ENCODE results near the gene NDUFAF2.

NDUFAF2 gene

DNA sequence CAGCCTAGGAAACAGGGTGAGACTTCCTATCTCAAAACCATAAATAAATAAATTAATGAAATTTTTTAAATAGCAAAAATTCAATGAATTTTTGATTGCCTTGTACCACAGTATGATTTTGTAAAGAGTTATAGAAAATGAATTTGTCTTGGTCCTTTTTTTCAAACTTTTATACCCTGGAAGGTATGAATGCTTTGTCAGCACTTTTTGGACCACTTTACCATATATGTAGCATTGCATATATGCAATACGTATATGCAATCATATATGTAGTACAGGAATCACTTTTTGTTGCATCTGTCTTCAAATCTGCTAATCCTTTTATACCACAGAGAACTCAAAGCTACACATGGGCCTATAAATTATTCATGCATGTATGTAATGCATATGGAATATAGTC, 226.5 kb downstream of the NDUFAF2 start:
- no peaks in the 10 kb centered on the region for H3F3A ChIP-seq (ENCODE audit: insufficient read depth)
- no peak for TF ChIP-seq EZH2phosphoT487 (conservative IDR thresholded peaks at IDR 0.05; ENCODE audit: low read length)
- TF ChIP-seq, protein P1, sequence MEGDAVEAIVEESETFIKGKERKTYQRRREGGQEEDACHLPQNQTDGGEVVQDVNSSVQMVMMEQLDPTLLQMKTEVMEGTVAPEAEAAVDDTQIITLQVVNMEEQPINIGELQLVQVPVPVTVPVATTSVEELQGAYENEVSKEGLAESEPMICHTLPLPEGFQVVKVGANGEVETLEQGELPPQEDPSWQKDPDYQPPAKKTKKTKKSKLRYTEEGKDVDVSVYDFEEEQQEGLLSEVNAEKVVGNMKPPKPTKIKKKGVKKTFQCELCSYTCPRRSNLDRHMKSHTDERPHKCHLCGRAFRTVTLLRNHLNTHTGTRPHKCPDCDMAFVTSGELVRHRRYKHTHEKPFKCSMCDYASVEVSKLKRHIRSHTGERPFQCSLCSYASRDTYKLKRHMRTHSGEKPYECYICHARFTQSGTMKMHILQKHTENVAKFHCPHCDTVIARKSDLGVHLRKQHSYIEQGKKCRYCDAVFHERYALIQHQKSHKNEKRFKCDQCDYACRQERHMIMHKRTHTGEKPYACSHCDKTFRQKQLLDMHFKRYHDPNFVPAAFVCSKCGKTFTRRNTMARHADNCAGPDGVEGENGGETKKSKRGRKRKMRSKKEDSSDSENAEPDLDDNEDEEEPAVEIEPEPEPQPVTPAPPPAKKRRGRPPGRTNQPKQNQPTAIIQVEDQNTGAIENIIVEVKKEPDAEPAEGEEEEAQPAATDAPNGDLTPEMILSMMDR (IDR thresholded peaks at IDR 0.05; ENCODE audit: insufficient read depth, low read length, poor library complexity, severe bottlenecking) = no peak
- no peaks in the 10 kb centered on the region for H3K36me3 ChIP-seq (ENCODE audit: low read length)
- H3K9me2 ChIP-seq (replicated peaks; ENCODE audit: insufficient read depth, low read length) = no peaks in the 10 kb centered on the region
- no peak overlapping the region for H2AFZ ChIP-seq (ENCODE audit: low read depth, low read length, severe bottlenecking)
- no peaks in the 10 kb centered on the region for H3K9me3 ChIP-seq (ENCODE audit: insufficient read depth, low read length)
- no peaks in the 10 kb centered on the region for H3K79me2 ChIP-seq (ENCODE audit: insufficient read depth, low read length)
- no peak overlapping the region for H3K4me2 ChIP-seq (ENCODE audit: low read depth, low read length, poor library complexity, severe bottlenecking)
- no peak overlapping the region for H3K4me3 ChIP-seq (ENCODE audit: insufficient read depth, low read length, poor library complexity, severe bottlenecking)
- H3K9ac ChIP-seq (ENCODE audit: low read length) = no peak overlapping the region
- H3K27ac ChIP-seq (ENCODE audit: low read depth, low read length) = no peak overlapping the region
- H3K27me3 ChIP-seq (ENCODE audit: low read length) = no peaks in the 10 kb centered on the region
- no peaks in the 10 kb centered on the region for H4K20me1 ChIP-seq (ENCODE audit: low read depth, low read length)

DNA sequence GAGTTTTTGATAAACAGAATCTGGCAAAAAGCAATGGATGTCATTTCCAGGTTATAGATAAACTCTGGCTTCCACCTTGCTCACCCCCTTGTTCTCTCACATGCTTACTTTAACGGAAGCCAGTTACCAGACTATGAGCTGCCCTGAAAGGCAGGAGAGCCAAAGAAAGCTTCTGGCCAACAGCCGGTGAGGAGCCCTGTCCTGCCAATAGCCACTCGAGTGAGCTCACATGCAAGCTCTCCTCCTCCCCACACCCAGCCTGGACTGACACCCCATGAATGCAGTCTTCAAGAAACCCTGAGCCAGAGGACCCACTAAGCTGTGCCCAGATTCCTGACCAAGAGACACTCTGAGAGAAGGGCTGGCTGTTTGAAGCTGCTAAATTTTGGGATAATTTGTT, 231.6 kb downstream of the NDUFAF2 start:
- TF ChIP-seq, protein P1 (IDR thresholded peaks at IDR 0.05; ENCODE audit: insufficient read depth, low read length, poor library complexity, severe bottlenecking) = no peak
- no peak for TF ChIP-seq EZH2phosphoT487 (conservative IDR thresholded peaks at IDR 0.05; ENCODE audit: low read length)
- Histone ChIP-seq H3K27me3 (ENCODE audit: low read length) (no peaks in the 10 kb centered on the region), H4K20me1 (ENCODE audit: low read depth, low read length) (no peaks in the 10 kb centered on the region), H3K4me3 (ENCODE audit: insufficient read depth, low read length, poor library complexity, severe bottlenecking) (no peak overlapping the region), H3K36me3 (ENCODE audit: low read length) (no peaks in the 10 kb centered on the region), H3F3A (ENCODE audit: insufficient read depth) (no peaks in the 10 kb centered on the region), H3K79me2 (ENCODE audit: insufficient read depth, low read length) (no peaks in the 10 kb centered on the region), H3K9me2 (replicated peaks; ENCODE audit: insufficient read depth, low read length) (no peaks in the 10 kb centered on the region), H3K9me3 (ENCODE audit: insufficient read depth, low read length) (no peaks in the 10 kb centered on the region), H3K9ac (ENCODE audit: low read length) (no peak overlapping the region), H3K4me2 (ENCODE audit: low read depth, low read length, poor library complexity, severe bottlenecking) (no peak overlapping the region), H3K27ac (ENCODE audit: low read depth, low read length) (no peak overlapping the region), H2AFZ (ENCODE audit: low read depth, low read length, severe bottlenecking) (no peak overlapping the region)

DNA sequence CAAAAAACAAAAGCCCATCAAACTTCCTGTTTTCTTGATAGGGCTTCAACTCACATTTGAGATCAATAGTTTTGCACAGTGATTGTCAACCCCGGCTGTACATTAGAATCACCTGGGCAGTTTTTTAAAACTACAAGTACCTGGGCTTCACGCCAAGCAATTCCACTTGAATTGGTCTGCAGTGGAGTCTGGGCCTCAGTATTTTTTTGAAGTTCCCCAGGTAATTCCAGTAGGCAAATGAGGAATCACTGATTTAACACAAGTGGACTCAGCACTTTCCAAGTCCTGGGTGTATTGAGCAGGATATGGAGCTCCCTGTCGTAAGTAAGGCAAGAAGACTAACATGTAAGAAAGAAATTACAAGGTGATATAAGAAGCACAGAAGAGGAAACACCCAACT, 232.1 kb downstream of the NDUFAF2 start:
- TF ChIP-seq, protein P1 (IDR thresholded peaks at IDR 0.05; ENCODE audit: insufficient read depth, low read length, poor library complexity, severe bottlenecking) = no peak
- no peak for TF ChIP-seq EZH2phosphoT487 (conservative IDR thresholded peaks at IDR 0.05; ENCODE audit: low read length)
- H3K4me3 ChIP-seq (ENCODE audit: insufficient read depth, low read length, poor library complexity, severe bottlenecking) = no peak overlapping the region
- no peak overlapping the region for H3K9ac ChIP-seq (ENCODE audit: low read length)
- no peaks in the 10 kb centered on the region for H3K36me3 ChIP-seq (ENCODE audit: low read length)
- H3K27me3 ChIP-seq (ENCODE audit: low read length) = no peaks in the 10 kb centered on the region
- H2AFZ ChIP-seq (ENCODE audit: low read depth, low read length, severe bottlenecking) = no peak overlapping the region
- H3K79me2 ChIP-seq (ENCODE audit: insufficient read depth, low read length) = no peaks in the 10 kb centered on the region
- H3F3A ChIP-seq (ENCODE audit: insufficient read depth) = no peaks in the 10 kb centered on the region
- no peak overlapping the region for H3K4me2 ChIP-seq (ENCODE audit: low read depth, low read length, poor library complexity, severe bottlenecking)
- no peaks in the 10 kb centered on the region for H3K9me3 ChIP-seq (ENCODE audit: insufficient read depth, low read length)
- H3K27ac ChIP-seq (ENCODE audit: low read depth, low read length) = no peak overlapping the region
- no peaks in the 10 kb centered on the region for H4K20me1 ChIP-seq (ENCODE audit: low read depth, low read length)
- no peaks in the 10 kb centered on the region for H3K9me2 ChIP-seq (replicated peaks; ENCODE audit: insufficient read depth, low read length)

All from SU-DHL-6 (cell line).